Measurements from ENCODE around the gene NELL2.

NELL2 gene

GRCh38 chr12:44667461-44667860, 208.7 kb downstream of the NELL2 start:
- TF ChIP-seq CTCF (IDR thresholded peaks at IDR 0.05; ENCODE audit: low read depth, low read length): no peak
- H3K4me3 ChIP-seq (ENCODE audit: low read depth, low read length): no peak overlapping the region

- TF ChIP-seq CTCF (IDR thresholded peaks at IDR 0.05; ENCODE audit: low read depth, low read length): no peak
- no peak overlapping the region for H3K4me3 ChIP-seq (ENCODE audit: low read depth, low read length)
These were observed 212.8 kb downstream of the NELL2 start for GRCh38 chr12:44663291-44663690.

GRCh38 chr12:44655846-44656245, 220.3 kb downstream of the NELL2 start:
- H3K4me3 ChIP-seq (ENCODE audit: low read depth, low read length): no peak overlapping the region
- TF ChIP-seq CTCF (IDR thresholded peaks at IDR 0.05; ENCODE audit: low read depth, low read length): no peak

GRCh38 chr12:44654646-44655639, 221.2 kb downstream of the NELL2 start:
- H3K4me3 ChIP-seq (ENCODE audit: low read depth, low read length): no peak overlapping the region
- TF ChIP-seq CTCF (IDR thresholded peaks at IDR 0.05; ENCODE audit: low read depth, low read length): no peak

- TF ChIP-seq CTCF (IDR thresholded peaks at IDR 0.05; ENCODE audit: low read depth, low read length): no peak
- no peak overlapping the region for H3K4me3 ChIP-seq (ENCODE audit: low read depth, low read length)
These were observed 222.1 kb downstream of the NELL2 start for GRCh38 chr12:44653861-44654527.

- no peak for TF ChIP-seq CTCF (IDR thresholded peaks at IDR 0.05; ENCODE audit: low read depth, low read length)
- H3K4me3 ChIP-seq (ENCODE audit: low read depth, low read length): no peak overlapping the region
These were observed 226.4 kb downstream of the NELL2 start for GRCh38 chr12:44649693-44650092.
